IMR-90 (cell line): ENCODE measurements around the gene PHC2. TPM values are rescaled to one million over a fixed set of nuclear protein-coding genes. Genes with fewer than 3 reads are reported as not detected.
A peak's percentile ranks its signal among the peaks of the same experiment; 100 is the strongest.

Source experiments
- ATAC-seq: fragments of 200-7000 bp; cut with Tn5 transposase; 2 replicates; pipeline ENCODE4 v1.9.1; 2020; ENCODE audit warnings: low read depth, mild to moderate bottlenecking, moderate library complexity
- BruUV-seq: library from RNA; stranded (reverse); fragments of 400-500 nt; replicated peaks from 2 replicates; lab custom pipeline; 2021; lab: Mats Ljungman, UMichigan
- CTCF ChIA-PET: fragments of 300-600 bp; formaldehyde crosslinking; extraction: SDS; loops from one replicate; lab custom pipeline; 2021; ENCODE audit warnings: antibody characterized with exemption; lab: Yijun Ruan, JAX
- POLR2A ChIA-PET: fragments of 300-600 bp; sonication (Branson Sonifier 250); formaldehyde crosslinking; loops from one replicate; lab custom pipeline; 2022; ENCODE audit warnings: antibody characterized with exemption; ENCODE audit not compliant: unreplicated experiment; lab: Charles Lee
- DNase-seq: peaks from one replicate; pipeline ENCODE4 v3.0.0; 2013
- H2AFZ ChIP-seq: replicated peaks from 2 replicates; pipeline ENCODE3; 2013; ENCODE audit warnings: low read length, mild to moderate bottlenecking; ENCODE audit not compliant: poor library complexity
- H2AK5ac ChIP-seq: 2 replicates; pipeline ENCODE4 v1.6.1; 2013; ENCODE audit warnings: low read depth, low read length, inconsistent platforms
- H2AK9ac ChIP-seq: replicated peaks from 2 replicates; pipeline ENCODE3; 2013; ENCODE audit warnings: mild to moderate bottlenecking, low read depth, low read length, moderate library complexity; ENCODE audit not compliant: poor library complexity
- H2BK120ac ChIP-seq: 2 replicates; pipeline ENCODE4 v1.6.1; 2013; ENCODE audit warnings: low read depth, low read length, inconsistent platforms
- H2BK15ac ChIP-seq: 3 replicates; pipeline ENCODE4 v1.6.1; 2013; ENCODE audit warnings: low read depth, low read length, inconsistent platforms
- H2BK20ac ChIP-seq: 2 replicates; pipeline ENCODE4 v1.6.1; 2013; ENCODE audit warnings: low read depth, mild to moderate bottlenecking, inconsistent platforms, low read length, moderate library complexity
- H2BK5ac ChIP-seq: 2 replicates; pipeline ENCODE4 v1.6.1; 2013; ENCODE audit warnings: mild to moderate bottlenecking, low read depth, low read length, inconsistent platforms; ENCODE audit not compliant: poor library complexity, severe bottlenecking
- H3K14ac ChIP-seq: replicated peaks from 2 replicates; pipeline ENCODE4 v1.6.1; 2013; ENCODE audit warnings: low read depth, low read length, inconsistent platforms
- H3K18ac ChIP-seq: 2 replicates; pipeline ENCODE4 v1.6.1; 2013; ENCODE audit warnings: low read depth, low read length, control low read depth
- H3K23ac ChIP-seq: 2 replicates; pipeline ENCODE4 v1.6.1; 2013; ENCODE audit warnings: low read depth, low read length, inconsistent platforms
- H3K27ac ChIP-seq: 2 replicates; pipeline ENCODE4 v1.5.1; 2013; ENCODE audit warnings: mild to moderate bottlenecking, control low read depth, low read length; ENCODE audit not compliant: insufficient read depth
- H3K27me3 ChIP-seq: 2 replicates; pipeline ENCODE4 v1.6.1; 2013; ENCODE audit warnings: low read length; ENCODE audit not compliant: control insufficient read depth, insufficient read depth
- H3K36me3 ChIP-seq: 2 replicates; pipeline ENCODE4 v1.6.1; 2013; ENCODE audit warnings: low read length, mixed read lengths; ENCODE audit not compliant: control insufficient read depth, insufficient read depth
- H3K4ac ChIP-seq: 2 replicates; pipeline ENCODE4 v1.6.1; 2013; ENCODE audit warnings: low read depth, low read length, inconsistent platforms
- H3K4me1 ChIP-seq: 2 replicates; pipeline ENCODE4 v1.6.1; 2013; ENCODE audit warnings: low read length, mixed read lengths; ENCODE audit not compliant: control insufficient read depth, insufficient read depth
- H3K4me2 ChIP-seq: 2 replicates; pipeline ENCODE4 v1.6.1; 2013; ENCODE audit warnings: low read depth, mild to moderate bottlenecking, control low read depth, low read length, moderate library complexity
- H3K4me3 ChIP-seq: 2 replicates; pipeline ENCODE4 v1.5.1; 2013; ENCODE audit warnings: low read depth, mild to moderate bottlenecking, control low read depth, low read length, moderate library complexity; ENCODE audit not compliant: insufficient read depth
- H3K56ac ChIP-seq: 2 replicates; pipeline ENCODE4 v1.6.1; 2013; ENCODE audit warnings: low read length, inconsistent platforms; ENCODE audit not compliant: insufficient read depth; ENCODE audit errors: extremely low read depth
- H3K79me1 ChIP-seq, 2 experiments: 2 replicates each; pipeline ENCODE4 v1.6.1; 2013; ENCODE audit warnings: low read length in 2 of 2, inconsistent platforms in 1 of 2, low read depth in 1 of 2
- H3K9ac ChIP-seq: 2 replicates; pipeline ENCODE4 v1.6.1; 2013; ENCODE audit warnings: low read depth, low read length, control low read depth
- H3K9me1 ChIP-seq: 2 replicates; pipeline ENCODE4 v1.6.1; 2013; ENCODE audit warnings: low read length, inconsistent platforms; ENCODE audit not compliant: insufficient read depth
- H3K9me3 ChIP-seq: 2 replicates; pipeline ENCODE4 v1.6.1; 2013; ENCODE audit warnings: low read length; ENCODE audit not compliant: control insufficient read depth, insufficient read depth
- H4K20me1 ChIP-seq: 2 replicates; pipeline ENCODE4 v1.6.1; 2013; ENCODE audit warnings: low read length, inconsistent platforms; ENCODE audit not compliant: insufficient read depth
- H4K5ac ChIP-seq: 2 replicates; pipeline ENCODE4 v1.6.1; 2013; ENCODE audit warnings: mild to moderate bottlenecking, low read depth, low read length, control low read depth
- H4K8ac ChIP-seq, 2 experiments: 2 replicates each; pipeline ENCODE4 v1.6.1; 2013; ENCODE audit warnings: low read depth in 2 of 2, low read length in 2 of 2, control low read depth in 1 of 2, inconsistent platforms in 1 of 2
- H4K91ac ChIP-seq: 2 replicates; pipeline ENCODE4 v1.6.1; 2013; ENCODE audit warnings: low read depth, low read length, inconsistent platforms; ENCODE audit not compliant: insufficient read depth
- BHLHE40 ChIP-seq: fragments of 150-350 bp; IDR thresholded peaks from 2 replicates; pipeline ENCODE4 v1.6.1; 2016; ENCODE audit warnings: mild to moderate bottlenecking, low read depth, low read length
- CEBPB ChIP-seq: IDR thresholded peaks from 2 replicates; pipeline ENCODE4 v1.6.1; 2012; ENCODE audit warnings: low read depth, low read length, improper control_type of control experiment
- CHD1 ChIP-seq: IDR thresholded peaks from 2 replicates; pipeline ENCODE4 v1.6.1; 2012; ENCODE audit warnings: low read depth, low read length, improper control_type of control experiment
- CTCF ChIP-seq: conservative IDR thresholded peaks from 2 replicates; pipeline ENCODE4 v1.5.1; 2012; ENCODE audit warnings: mild to moderate bottlenecking, low read depth, low read length, improper control_type of control experiment
- FOS ChIP-seq: fragments of 150-350 bp; IDR thresholded peaks from 2 replicates; pipeline ENCODE4 v1.6.1; 2016; ENCODE audit warnings: low read depth, low read length
- MAFK ChIP-seq: IDR thresholded peaks from 2 replicates; pipeline ENCODE4 v1.6.1; 2012; ENCODE audit warnings: low read depth, low read length, improper control_type of control experiment
- MAZ ChIP-seq: IDR thresholded peaks from 2 replicates; pipeline ENCODE4 v1.6.1; 2012; ENCODE audit warnings: low read depth, mild to moderate bottlenecking, low read length, improper control_type of control experiment, moderate library complexity, borderline replicate concordance
- MXI1 ChIP-seq: IDR thresholded peaks from 2 replicates; pipeline ENCODE4 v1.6.1; 2012; ENCODE audit warnings: low read depth, mild to moderate bottlenecking, low read length, moderate library complexity, borderline replicate concordance
- NFE2L2 ChIP-seq: fragments of 150-350 bp; IDR thresholded peaks from 2 replicates; pipeline ENCODE4 v1.6.1; 2016; ENCODE audit warnings: low read depth, mild to moderate bottlenecking, low read length
- POLR2A ChIP-seq: IDR thresholded peaks from 2 replicates; pipeline ENCODE4 v1.6.1; 2012; ENCODE audit warnings: mild to moderate bottlenecking, low read depth, low read length
- RAD21 ChIP-seq: IDR thresholded peaks from 2 replicates; pipeline ENCODE4 v1.6.1; 2012; ENCODE audit warnings: low read length, improper control_type of control experiment
- RCOR1 ChIP-seq: IDR thresholded peaks from 2 replicates; pipeline ENCODE4 v1.6.1; 2012; ENCODE audit warnings: mild to moderate bottlenecking, low read length, improper control_type of control experiment; ENCODE audit not compliant: insufficient replicate concordance
- RFX5 ChIP-seq: IDR thresholded peaks from 2 replicates; pipeline ENCODE4 v1.8.0; 2012; ENCODE audit warnings: low read depth, mild to moderate bottlenecking, low read length, moderate library complexity
- SMC3 ChIP-seq: fragments of 150-350 bp; IDR thresholded peaks from 2 replicates; pipeline ENCODE4 v1.6.1; 2016; ENCODE audit warnings: low read depth, mild to moderate bottlenecking, antibody characterized with exemption, low read length, moderate library complexity
- WGBS, 2 experiments: methylation state at CpG; one replicate each; pipeline versions ENCODE4 v1.1.5 to v1.1.7; 2013; ENCODE audit warnings: missing lambda C conversion rate in 2 of 2; ENCODE audit not compliant: insufficient read length in 1 of 2; ENCODE audit errors: extremely low coverage in 2 of 2; 5-methylcytosine and 5-hydroxymethylcytosine counted together
- dilution Hi-C: fragments of 300-500 bp; cut with HindIII; formaldehyde crosslinking; loops from one replicate; pipeline ENCODE4 v1.14.3; 2018; ENCODE audit warnings: low sequenced_read_pairs; ENCODE audit not compliant: unreplicated experiment
- in situ Hi-C: fragments of 300-500 bp; cut with MboI; formaldehyde crosslinking; loops from 3 replicates; pipeline ENCODE4 v1.14.3; 2019; ENCODE audit warnings: low sequenced_read_pairs, inconsistent platforms, mixed read lengths
- intact Hi-C: fragments of 100-400 bp; cut with micrococcal nuclease; formaldehyde crosslinking; loops from 2 replicates; pipeline ENCODE4 v1.10.0; 2022
- polyA plus RNA-seq, 3 experiments: library from polyadenylated mRNA; depleted of rRNA; stranded (reverse); fragments of >200 nt; gene quantifications; 2 replicates each; pipeline ENCODE4 v1.2.3, GENCODE V29; 2012; ENCODE audit warnings: low replicate concordance in 1 of 3
- total RNA-seq: library from RNA; depleted of rRNA; stranded (reverse); fragments of >200 nt; gene quantifications from 2 replicates; pipeline ENCODE4 v1.2.3, GENCODE V29; 2012
- TF ChIP-seq, protein P1 (sequence below): fragments of 150-350 bp; IDR thresholded peaks from 2 replicates; pipeline ENCODE4 v1.6.1; 2016; ENCODE audit warnings: low read depth, mild to moderate bottlenecking, low read length, moderate library complexity, borderline replicate concordance
- TF ChIP-seq, protein P2 (sequence below): fragments of 150-350 bp; IDR thresholded peaks from 2 replicates; pipeline ENCODE4 v1.6.1; 2017; ENCODE audit warnings: mild to moderate bottlenecking, antibody characterized with exemption, low read length, low read depth

The PHC2 gene
- total and polyA plus RNA-seq, 2 of the 4 experiments (the other 2 are of a cell fraction) = 46.4 to 98.1 TPM

DNA sequence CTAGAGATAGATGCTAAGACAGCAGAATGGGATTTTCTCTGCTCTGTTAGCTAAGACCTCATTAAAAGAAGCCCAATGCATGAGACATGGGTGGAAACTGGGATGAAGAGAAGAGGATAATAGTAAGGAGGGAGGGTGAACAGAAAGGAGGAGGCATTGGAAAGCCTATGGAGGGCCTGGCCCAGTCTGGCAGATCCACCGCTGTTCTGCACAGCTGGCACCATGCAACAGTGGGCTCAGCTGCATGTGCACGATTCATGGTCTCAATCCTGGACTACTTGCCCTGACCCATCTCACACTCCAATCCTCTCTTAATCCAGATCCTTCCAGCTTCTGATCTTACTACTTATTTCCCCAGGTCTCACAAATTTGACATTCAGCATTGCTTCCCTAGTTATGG is 2.2 kb downstream of the PHC2 start:
- H2BK15ac ChIP-seq = no peak overlapping the region
- 100% methylated on average over 2 of the region's 2 CpGs; no CpG with 5 or more reads in 1 of the 2 experiments for WGBS, 2 experiments
- no peak overlapping the region for H3K4me3 ChIP-seq
- no peak overlapping the region for H4K5ac ChIP-seq
- H4K8ac ChIP-seq = no peak overlapping the region
- no peak overlapping the region for H3K56ac ChIP-seq
- no peaks in the 10 kb centered on the region for H3K36me3 ChIP-seq
- H2BK5ac ChIP-seq = no peak overlapping the region
- H3K27me3 ChIP-seq = no peaks in the 10 kb centered on the region
- peaks cover 5% of the 10 kb centered on the region for H3K4me1 ChIP-seq
- H3K4ac ChIP-seq = no peak overlapping the region
- H3K9me1 ChIP-seq = peaks cover 2% of the 10 kb centered on the region; the same call in 1 of the 2 replicates
- no peak overlapping the region for H3K27ac ChIP-seq
- no TSS peak for BruUV-seq
- H3K14ac ChIP-seq = no peak overlapping the region
- H3K9me3 ChIP-seq = no peaks in the 10 kb centered on the region
- H3K79me1 ChIP-seq = peaks cover 8 to 16% of the 10 kb centered on the region in 2 experiments
- no peak overlapping the region for H2AK5ac ChIP-seq
- no peak overlapping the region for H3K9ac ChIP-seq
- CTCF ChIA-PET = no interaction called here
- DNase-seq (no peak), ATAC-seq (no peak)
- H3K4me2 ChIP-seq = no peak overlapping the region
- no peak overlapping the region for H3K18ac ChIP-seq
- H2AK9ac ChIP-seq = no peak overlapping the region
- no peak overlapping the region for H2BK20ac ChIP-seq
- TF ChIP-seq NFE2L2 (no peak), FOS (no peak), CHD1 (no peak), MAFK (no peak), MAZ (no peak), RCOR1 (no peak), CTCF (no peak), RAD21 (no peak), SMC3 (no peak), MXI1 (no peak), CEBPB (no peak), RFX5 (no peak), POLR2A (no peak), BHLHE40 (no peak)
- TF ChIP-seq, protein P1, sequence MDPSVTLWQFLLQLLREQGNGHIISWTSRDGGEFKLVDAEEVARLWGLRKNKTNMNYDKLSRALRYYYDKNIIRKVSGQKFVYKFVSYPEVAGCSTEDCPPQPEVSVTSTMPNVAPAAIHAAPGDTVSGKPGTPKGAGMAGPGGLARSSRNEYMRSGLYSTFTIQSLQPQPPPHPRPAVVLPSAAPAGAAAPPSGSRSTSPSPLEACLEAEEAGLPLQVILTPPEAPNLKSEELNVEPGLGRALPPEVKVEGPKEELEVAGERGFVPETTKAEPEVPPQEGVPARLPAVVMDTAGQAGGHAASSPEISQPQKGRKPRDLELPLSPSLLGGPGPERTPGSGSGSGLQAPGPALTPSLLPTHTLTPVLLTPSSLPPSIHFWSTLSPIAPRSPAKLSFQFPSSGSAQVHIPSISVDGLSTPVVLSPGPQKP = no peak
- TF ChIP-seq, protein P2, sequence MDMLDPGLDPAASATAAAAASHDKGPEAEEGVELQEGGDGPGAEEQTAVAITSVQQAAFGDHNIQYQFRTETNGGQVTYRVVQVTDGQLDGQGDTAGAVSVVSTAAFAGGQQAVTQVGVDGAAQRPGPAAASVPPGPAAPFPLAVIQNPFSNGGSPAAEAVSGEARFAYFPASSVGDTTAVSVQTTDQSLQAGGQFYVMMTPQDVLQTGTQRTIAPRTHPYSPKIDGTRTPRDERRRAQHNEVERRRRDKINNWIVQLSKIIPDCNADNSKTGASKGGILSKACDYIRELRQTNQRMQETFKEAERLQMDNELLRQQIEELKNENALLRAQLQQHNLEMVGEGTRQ = no peak
- H4K91ac ChIP-seq = no peak overlapping the region
- intact Hi-C loops (no loop called here), dilution Hi-C loops (no loop called here), in situ Hi-C loops (no loop called here)
- no peaks in the 10 kb centered on the region; the same call in 1 of the 2 replicates for H4K20me1 ChIP-seq
- H2AFZ ChIP-seq = no peak overlapping the region
- H3K23ac ChIP-seq = 0 out of 2 replicates have a peak overlapping the region, but pooled peaks have one; percentile 32
- POLR2A ChIA-PET = no interaction called here
- H2BK120ac ChIP-seq = no peak overlapping the region
